Raji (cell line): Measurements from ENCODE around the gene RBMS3.

Source experiments
- POLR2A ChIP-seq: IDR thresholded peaks from 2 replicates; pipeline ENCODE4 v1.6.1; 2011; ENCODE audit warnings: low read depth, low read length, control low read depth; ENCODE audit not compliant: insufficient read depth

RBMS3 gene

GRCh38 chr3:29597376-29598008, 316.6 kb downstream of the RBMS3 start:
- TF ChIP-seq POLR2A, result no peak

GRCh38 chr3:29601861-29602585, 321.2 kb downstream of the RBMS3 start:
- TF ChIP-seq POLR2A, result no peak

- TF ChIP-seq POLR2A, result no peak
Observed at GRCh38 chr3:29605845-29606244, 325.0 kb downstream of the RBMS3 start.

- TF ChIP-seq POLR2A, result no peak
Observed at GRCh38 chr3:29606416-29606815, 325.5 kb downstream of the RBMS3 start.

- no peak for TF ChIP-seq POLR2A
Observed at GRCh38 chr3:29608414-29609327, 327.8 kb downstream of the RBMS3 start.

- TF ChIP-seq POLR2A, result no peak
Observed at GRCh38 chr3:29609328-29609811, 328.5 kb downstream of the RBMS3 start.

- TF ChIP-seq POLR2A, result no peak
Observed at GRCh38 chr3:29610781-29611180, 329.9 kb downstream of the RBMS3 start.

- no peak for TF ChIP-seq POLR2A
Observed at GRCh38 chr3:29611252-29611651, 330.4 kb downstream of the RBMS3 start.

GRCh38 chr3:29612536-29612935, 331.7 kb downstream of the RBMS3 start:
- TF ChIP-seq POLR2A, result no peak

- TF ChIP-seq POLR2A, result no peak
Observed at GRCh38 chr3:29614954-29615353, 334.1 kb downstream of the RBMS3 start.

- no peak for TF ChIP-seq POLR2A
Observed at GRCh38 chr3:29618395-29619282, 337.8 kb downstream of the RBMS3 start.

- TF ChIP-seq POLR2A, result no peak
Observed at GRCh38 chr3:29619676-29620075, 338.8 kb downstream of the RBMS3 start.

- TF ChIP-seq POLR2A, result no peak
Observed at GRCh38 chr3:29627136-29628117, 346.6 kb downstream of the RBMS3 start.
